OCI-LY7 (cell line): ENCODE measurements around the gene RAB22A. TPM values are rescaled to one million over a fixed set of nuclear protein-coding genes. Genes with fewer than 3 reads are reported as not detected.

Source experiments
- BruUV-seq: library from RNA; stranded (reverse); fragments of 400-500 nt; replicated peaks from 2 replicates; lab custom pipeline; 2021; lab: Mats Ljungman, UMichigan
- CTCF ChIA-PET: fragments of 300-600 bp; sonication (Branson Sonifier 250); formaldehyde crosslinking; loops from one replicate; lab custom pipeline; 2022; ENCODE audit warnings: antibody characterized with exemption; ENCODE audit not compliant: unreplicated experiment; lab: Charles Lee
- POLR2A ChIA-PET: fragments of 300-600 bp; sonication (Branson Sonifier 250); formaldehyde crosslinking; loops from one replicate; lab custom pipeline; 2022; ENCODE audit warnings: antibody characterized with exemption; lab: Charles Lee
- DNase-seq: peaks from one replicate; pipeline ENCODE4 v3.0.0-alpha.2; 2015; ENCODE audit warnings: low spot score
- H2AFZ ChIP-seq: fragments of 200-600 bp; sonication (generic), shearing (Covaris generic); 2 replicates; pipeline ENCODE4 v1.6.1; 2014; ENCODE audit warnings: mild to moderate bottlenecking, antibody characterized with exemption, low read length, moderate library complexity
- H3K27ac ChIP-seq: fragments of 200-600 bp; sonication (generic); 2 replicates; pipeline ENCODE4 v1.5.1; 2014; ENCODE audit warnings: mixed run types, low read depth, mild to moderate bottlenecking, moderate library complexity, low read length, inconsistent platforms; ENCODE audit not compliant: poor library complexity, severe bottlenecking
- H3K36me3 ChIP-seq: fragments of 200-600 bp; sonication (generic); 2 replicates; pipeline ENCODE4 v1.6.1; 2014; ENCODE audit warnings: mild to moderate bottlenecking, antibody characterized with exemption, low read length, moderate library complexity, mixed read lengths; ENCODE audit not compliant: insufficient read depth
- H3K4me1 ChIP-seq: fragments of 200-600 bp; sonication (generic); 2 replicates; pipeline ENCODE4 v1.5.1; 2014; ENCODE audit warnings: mild to moderate bottlenecking, low read length; ENCODE audit not compliant: insufficient read depth, poor library complexity, severe bottlenecking
- H3K4me2 ChIP-seq: fragments of 200-600 bp; sonication (generic); 2 replicates; pipeline ENCODE4 v1.6.1; 2014; ENCODE audit warnings: mild to moderate bottlenecking, low read length
- H3K4me3 ChIP-seq: fragments of 200-600 bp; sonication (generic); 2 replicates; pipeline ENCODE4 v1.5.1; 2014; ENCODE audit warnings: mild to moderate bottlenecking, low read depth, low read length; ENCODE audit not compliant: poor library complexity, severe bottlenecking
- H3K79me2 ChIP-seq: fragments of 200-600 bp; sonication (generic); 2 replicates; pipeline ENCODE4 v1.6.1; 2016; ENCODE audit warnings: low read depth, mild to moderate bottlenecking, low read length, moderate library complexity, mixed read lengths; ENCODE audit not compliant: insufficient read depth
- H3K9me2 ChIP-seq: fragments of 200-600 bp; sonication (generic); 2 replicates; pipeline ENCODE4 v1.6.1; 2016; ENCODE audit warnings: mild to moderate bottlenecking, low read length, mixed read lengths; ENCODE audit not compliant: insufficient read depth
- H3K9me3 ChIP-seq: fragments of 200-600 bp; sonication (generic); 2 replicates; pipeline ENCODE4 v1.6.1; 2014; ENCODE audit warnings: mild to moderate bottlenecking, mixed run types, low read length, mixed read lengths
- H4K20me1 ChIP-seq: fragments of 200-600 bp; sonication (generic); 2 replicates; pipeline ENCODE4 v1.6.1; 2014; ENCODE audit warnings: mild to moderate bottlenecking, antibody characterized with exemption, low read length, moderate library complexity, mixed read lengths; ENCODE audit not compliant: insufficient read depth
- CTCF ChIP-seq: fragments of 200-600 bp; sonication (generic); conservative IDR thresholded peaks from 2 replicates; pipeline ENCODE4 v1.5.1; 2014; ENCODE audit warnings: mild to moderate bottlenecking, antibody characterized with exemption, low read length, moderate library complexity, mixed read lengths
- EZH2phosphoT487 ChIP-seq: fragments of 200-600 bp; sonication (generic); IDR thresholded peaks from 2 replicates; pipeline ENCODE4 v1.6.1; 2018; ENCODE audit warnings: low read depth, borderline replicate concordance, mild to moderate bottlenecking, mixed run types, antibody characterized with exemption, low read length, moderate library complexity, mixed read lengths
- intact Hi-C: fragments of 100-400 bp; cut with micrococcal nuclease; formaldehyde crosslinking; loops from one replicate; pipeline ENCODE4 v1.10.0; 2022; ENCODE audit not compliant: unreplicated experiment
- total RNA-seq, 2 experiments: library from RNA; depleted of rRNA in 1 of 2; stranded (reverse); fragments of >200 nt in 1 of 2; shearing (Covaris generic) in 1 of 2; gene quantifications; 2 replicates each; pipeline ENCODE4 v1.2.3, GENCODE V29; 2014 to 2022

The RAB22A gene
- total RNA-seq, 2 experiments from 2014 or later: 7.0 to 13.4 TPM

GRCh38 chr20:58268421-58268821, 41.1 kb upstream of the RAB22A start:
- H3K36me3 ChIP-seq: no peaks in the 10 kb centered on the region
- no peak for DNase-seq
- no peaks in the 10 kb centered on the region for H3K4me1 ChIP-seq
- no peaks in the 10 kb centered on the region for H3K79me2 ChIP-seq
- no peak for TF ChIP-seq EZH2phosphoT487
- no peak for TF ChIP-seq CTCF
- H4K20me1 ChIP-seq: no peaks in the 10 kb centered on the region
- no peak overlapping the region for H3K27ac ChIP-seq
- intact Hi-C loops: no loop called here
- ChIA-PET POLR2A (no interaction called here), CTCF (interaction anchor here (0.6 kb wide), 1 partner anchor 53 kb away, joined by 3 read pairs; no protein-coding TSS in a partner anchor)
- H2AFZ ChIP-seq: no peak overlapping the region
- no TSS peak for BruUV-seq
- no peak overlapping the region for H3K4me2 ChIP-seq
- no peaks in the 10 kb centered on the region for H3K9me2 ChIP-seq
- H3K4me3 ChIP-seq: no peak overlapping the region
- H3K9me3 ChIP-seq: no peaks in the 10 kb centered on the region

- no peak overlapping the region for H3K4me2 ChIP-seq
- H3K9me2 ChIP-seq: no peaks in the 10 kb centered on the region
- intact Hi-C loops: no loop called here
- no peak overlapping the region for H2AFZ ChIP-seq
- no peak for DNase-seq
- CTCF ChIA-PET: no interaction called here
- H4K20me1 ChIP-seq: no peaks in the 10 kb centered on the region
- H3K27ac ChIP-seq: no peak overlapping the region
- no peaks in the 10 kb centered on the region for H3K9me3 ChIP-seq
- no peaks in the 10 kb centered on the region for H3K79me2 ChIP-seq
- H3K4me3 ChIP-seq: no peak overlapping the region
- H3K4me1 ChIP-seq: no peaks in the 10 kb centered on the region
- TF ChIP-seq CTCF (no peak), EZH2phosphoT487 (no peak)
- POLR2A ChIA-PET: no interaction called here
- no peaks in the 10 kb centered on the region for H3K36me3 ChIP-seq
- no TSS peak for BruUV-seq
Observed at GRCh38 chr20:58268936-58269619, 40.4 kb upstream of the RAB22A start.
